Glutamatergic neuron (in vitro differentiated cells): ENCODE measurements around the gene CCS. TPM values are rescaled to one million over a fixed set of nuclear protein-coding genes. Genes with fewer than 3 reads are reported as not detected.

Source experiments
- DNase-seq: peaks from one replicate; pipeline ENCODE4 v3.0.0; 2022
- H3K27ac Mint-ChIP-seq: one replicate; pipeline ENCODE4 v1.8.0; 2020; ENCODE audit warnings: mild to moderate bottlenecking, mixed read lengths, inconsistent platforms; ENCODE audit not compliant: unreplicated experiment
- H3K27me3 Mint-ChIP-seq: one replicate; pipeline ENCODE4 v1.8.0; 2020; ENCODE audit warnings: mild to moderate bottlenecking, moderate library complexity, mixed read lengths, inconsistent platforms; ENCODE audit not compliant: unreplicated experiment
- H3K36me3 Mint-ChIP-seq: one replicate; pipeline ENCODE4 v1.8.0; 2020; ENCODE audit warnings: mild to moderate bottlenecking, mixed read lengths, inconsistent platforms; ENCODE audit not compliant: unreplicated experiment
- H3K4me1 Mint-ChIP-seq: one replicate; pipeline ENCODE4 v1.8.0; 2020; ENCODE audit warnings: mild to moderate bottlenecking, low read depth, mixed read lengths, inconsistent platforms; ENCODE audit not compliant: unreplicated experiment
- H3K4me3 Mint-ChIP-seq: one replicate; pipeline ENCODE4 v1.8.0; 2020; ENCODE audit warnings: mild to moderate bottlenecking, mixed read lengths, inconsistent platforms; ENCODE audit not compliant: unreplicated experiment
- H3K9me3 Mint-ChIP-seq: one replicate; pipeline ENCODE4 v1.8.0; 2020; ENCODE audit warnings: mild to moderate bottlenecking, moderate library complexity, mixed read lengths, inconsistent platforms; ENCODE audit not compliant: unreplicated experiment
- CTCF ChIP-seq: fragments of 200-600 bp; sonication (generic); IDR thresholded peaks from one replicate; pipeline ENCODE4 v1.5.0; 2021; ENCODE audit not compliant: partially characterized antibody, unreplicated experiment
- total RNA-seq: library from RNA; stranded (reverse); fragmentation: NEBNext Ultra II Directional; extraction: Animal tissue kit (Norgen Biotek cat#: 25700); gene quantifications from one replicate; pipeline ENCODE4 v1.2.1, GENCODE V29; 2021; ENCODE audit not compliant: unreplicated experiment

CCS gene
- total RNA-seq, 1 donor from 2014 or later: 65.1 TPM

GRCh38 chr11:66629356-66629755 lies 36.4 kb downstream of the CCS start:
- DNase-seq: no peak
- TF ChIP-seq CTCF: no peak
- no peak overlapping the region for H3K4me3 Mint-ChIP-seq
- H3K4me1 Mint-ChIP-seq: peaks cover 16% of the 10 kb centered on the region
- H3K27me3 Mint-ChIP-seq: peaks cover 1% of the 10 kb centered on the region
- H3K36me3 Mint-ChIP-seq: no peaks in the 10 kb centered on the region
- peaks cover 6% of the 10 kb centered on the region for H3K9me3 Mint-ChIP-seq
- H3K27ac Mint-ChIP-seq: no peak overlapping the region

GRCh38 chr11:66631883-66632282 lies 38.9 kb downstream of the CCS start:
- no peak for DNase-seq
- H3K9me3 Mint-ChIP-seq: no peaks in the 10 kb centered on the region
- H3K27me3 Mint-ChIP-seq: peaks cover under 1% of the 10 kb centered on the region
- TF ChIP-seq CTCF: no peak
- H3K4me3 Mint-ChIP-seq: no peak overlapping the region
- H3K36me3 Mint-ChIP-seq: no peaks in the 10 kb centered on the region
- peaks cover 17% of the 10 kb centered on the region for H3K4me1 Mint-ChIP-seq
- H3K27ac Mint-ChIP-seq: peak overlapping the region; percentile 6

- H3K4me1 Mint-ChIP-seq: peaks cover 22% of the 10 kb centered on the region
- peaks cover 2% of the 10 kb centered on the region for H3K27me3 Mint-ChIP-seq
- no peaks in the 10 kb centered on the region for H3K9me3 Mint-ChIP-seq
- TF ChIP-seq CTCF: no peak
- H3K36me3 Mint-ChIP-seq: no peaks in the 10 kb centered on the region
- DNase-seq: no peak
- no peak overlapping the region for H3K4me3 Mint-ChIP-seq
- H3K27ac Mint-ChIP-seq: no peak overlapping the region
Observed at GRCh38 chr11:66632952-66633351, 40.0 kb downstream of the CCS start.

- peaks cover 11% of the 10 kb centered on the region for H3K27me3 Mint-ChIP-seq
- TF ChIP-seq CTCF: no peak
- peak overlapping the region; percentile 68 for H3K27ac Mint-ChIP-seq
- H3K36me3 Mint-ChIP-seq: no peaks in the 10 kb centered on the region
- H3K4me3 Mint-ChIP-seq: no peak overlapping the region
- no peak for DNase-seq
- H3K9me3 Mint-ChIP-seq: peaks cover 7% of the 10 kb centered on the region
- H3K4me1 Mint-ChIP-seq: peaks cover 24% of the 10 kb centered on the region
Observed at GRCh38 chr11:66636411-66636810, 43.4 kb downstream of the CCS start.

GRCh38 chr11:66637557-66638176 lies 44.7 kb downstream of the CCS start:
- no peak for DNase-seq
- peak overlapping the region; percentile 93 for H3K4me3 Mint-ChIP-seq
- H3K4me1 Mint-ChIP-seq: peaks cover 34% of the 10 kb centered on the region
- no peak for TF ChIP-seq CTCF
- H3K27me3 Mint-ChIP-seq: peaks cover 11% of the 10 kb centered on the region
- H3K9me3 Mint-ChIP-seq: peaks cover 7% of the 10 kb centered on the region
- H3K36me3 Mint-ChIP-seq: no peaks in the 10 kb centered on the region
- peak overlapping the region; percentile 100 for H3K27ac Mint-ChIP-seq
